CD8-positive, alpha-beta memory T cell (primary cell): ENCODE data around the gene NEK1. TPM values are rescaled to one million over a fixed set of nuclear protein-coding genes. Genes with fewer than 3 reads are reported as not detected.

ENCODE experiments used
- CTCF ChIA-PET: fragments of 350-600 bp; sonication (Branson Sonifier 250); formaldehyde crosslinking; loops from one replicate; lab custom pipeline; 2021; ENCODE audit warnings: antibody characterized with exemption; lab: Charles Lee
- POLR2A ChIA-PET: fragments of 350-600 bp; sonication (Branson Sonifier 250); formaldehyde crosslinking; loops from one replicate; lab custom pipeline; 2021; ENCODE audit warnings: antibody characterized with exemption; lab: Charles Lee
- DNase-seq, 5 donors: peaks; one replicate each; pipeline versions ENCODE4 v3.0.0 to v3.0.0-alpha.2; 2020 to 2022; ENCODE audit warnings: mixed read lengths in 1 of 5
- H3K27ac ChIP-seq: one replicate; pipeline ENCODE4 v1.7.0; 2013; ENCODE audit warnings: low read depth, mild to moderate bottlenecking, low read length, moderate library complexity
- H3K27me3 ChIP-seq: 2 replicates; pipeline ENCODE4 v1.7.0; 2013; ENCODE audit warnings: low read length, mild to moderate bottlenecking; ENCODE audit not compliant: insufficient read depth, poor library complexity, severe bottlenecking
- H3K36me3 ChIP-seq: 2 replicates; pipeline ENCODE4 v1.7.0; 2013; ENCODE audit warnings: mild to moderate bottlenecking, low read length, moderate library complexity; ENCODE audit not compliant: insufficient read depth
- H3K4me1 ChIP-seq: 2 replicates; pipeline ENCODE4 v1.7.0; 2013; ENCODE audit warnings: mild to moderate bottlenecking, low read length, moderate library complexity; ENCODE audit not compliant: insufficient read depth
- H3K4me3 ChIP-seq: 2 replicates; pipeline ENCODE4 v1.7.0; 2013; ENCODE audit warnings: mild to moderate bottlenecking, low read length
- H3K9me3 ChIP-seq: 2 replicates; pipeline ENCODE4 v1.7.0; 2013; ENCODE audit warnings: mild to moderate bottlenecking, low read length
- H3K27ac Mint-ChIP-seq, 8 donors: one replicate each; pipeline ENCODE4 v1.8.0; 2020 to 2021; ENCODE audit warnings: mixed read lengths in 8 of 8, mild to moderate bottlenecking in 6 of 8, inconsistent platforms in 3 of 8, moderate library complexity in 3 of 8
- H3K27me3 Mint-ChIP-seq, 2 donors: one replicate each; pipeline ENCODE4 v1.8.0; 2020 to 2021; ENCODE audit warnings: mixed read lengths in 2 of 2, mild to moderate bottlenecking in 1 of 2, moderate library complexity in 1 of 2
- H3K36me3 Mint-ChIP-seq, 3 donors: one replicate each; pipeline ENCODE4 v1.8.0; 2020 to 2021; ENCODE audit warnings: mixed read lengths in 3 of 3, inconsistent platforms in 1 of 3, mild to moderate bottlenecking in 1 of 3
- H3K4me1 Mint-ChIP-seq, 3 donors: one replicate each; pipeline ENCODE4 v1.8.0; 2020 to 2021; ENCODE audit warnings: mixed read lengths in 3 of 3, inconsistent platforms in 1 of 3, mild to moderate bottlenecking in 1 of 3
- H3K4me3 Mint-ChIP-seq, 7 donors: one replicate each; pipeline ENCODE4 v1.8.0; 2020 to 2021; ENCODE audit warnings: mixed read lengths in 7 of 7, mild to moderate bottlenecking in 6 of 7, moderate library complexity in 4 of 7, inconsistent platforms in 2 of 7
- H3K9me3 Mint-ChIP-seq, 5 donors: one replicate each; pipeline ENCODE4 v1.8.0; 2020 to 2022; ENCODE audit warnings: mixed read lengths in 5 of 5, mild to moderate bottlenecking in 3 of 5, moderate library complexity in 2 of 5, inconsistent platforms in 1 of 5
- polyA plus RNA-seq: library from polyadenylated mRNA; unstranded; fragments of 300-500 nt; fragmentation: Illumina TruSeq; gene quantifications from one replicate; pipeline ENCODE4 v1.2.3, GENCODE V29; 2021
- total RNA-seq, 2 experiments: library from RNA; stranded (reverse); gene quantifications; one replicate each; pipeline ENCODE4 v1.2.3, GENCODE V29; 2021

The NEK1 gene
- total and polyA plus RNA-seq, 3 experiments from 2014 or later, result 10.5 to 11.7 (median 11.6) TPM

- Mint-ChIP-seq H3K27me3 (peaks cover 0 to 2% of the 10 kb centered on the region in 2 donors), H3K27ac (no peak overlapping the region), H3K9me3 (peaks cover 0 to 1% (median 0%) of the 10 kb centered on the region in 5 donors), H3K4me3 (no peak overlapping the region), H3K4me1 (no peaks in the 10 kb centered on the region), H3K36me3 (no peaks in the 10 kb centered on the region)
- POLR2A ChIA-PET, result no interaction called here
- CTCF ChIA-PET, result no interaction called here
- Histone ChIP-seq H3K27ac (no peak overlapping the region), H3K4me3 (no peak overlapping the region), H3K27me3 (no peaks in the 10 kb centered on the region), H3K4me1 (no peaks in the 10 kb centered on the region), H3K36me3 (no peaks in the 10 kb centered on the region), H3K9me3 (no peaks in the 10 kb centered on the region)
- DNase-seq, result no peak
These were observed 263.8 kb downstream of the NEK1 start for GRCh38 chr4:169348541-169348940.

GRCh38 chr4:169346840-169347239, 265.5 kb downstream of the NEK1 start:
- H3K36me3 Mint-ChIP-seq, result no peaks in the 10 kb centered on the region
- ChIA-PET POLR2A (no interaction called here), CTCF (no interaction called here)
- H3K27me3 Mint-ChIP-seq, result peaks cover 0 to 3% of the 10 kb centered on the region in 2 donors
- no peaks in the 10 kb centered on the region for H3K36me3 ChIP-seq
- peaks cover 0 to 1% (median 0%) of the 10 kb centered on the region in 5 donors for H3K9me3 Mint-ChIP-seq
- no peak overlapping the region for H3K27ac Mint-ChIP-seq
- DNase-seq, result no peak
- H3K4me1 ChIP-seq, result no peaks in the 10 kb centered on the region
- H3K4me1 Mint-ChIP-seq, result no peaks in the 10 kb centered on the region
- no peak overlapping the region for H3K4me3 Mint-ChIP-seq
- no peak overlapping the region for H3K4me3 ChIP-seq
- H3K27ac ChIP-seq, result no peak overlapping the region
- H3K9me3 ChIP-seq, result no peaks in the 10 kb centered on the region
- H3K27me3 ChIP-seq, result no peaks in the 10 kb centered on the region

GRCh38 chr4:169345316-169345721, 267.1 kb downstream of the NEK1 start:
- no peak for DNase-seq
- no peaks in the 10 kb centered on the region for H3K9me3 ChIP-seq
- Mint-ChIP-seq H3K27me3 (peaks cover 3 to 6% of the 10 kb centered on the region in 2 donors), H3K9me3 (no peaks in the 10 kb centered on the region), H3K4me1 (no peaks in the 10 kb centered on the region), H3K4me3 (no peak overlapping the region), H3K27ac (no peak overlapping the region), H3K36me3 (no peaks in the 10 kb centered on the region)
- ChIA-PET CTCF (no interaction called here), POLR2A (no interaction called here)
- no peak overlapping the region for H3K4me3 ChIP-seq
- no peaks in the 10 kb centered on the region for H3K27me3 ChIP-seq
- no peaks in the 10 kb centered on the region for H3K4me1 ChIP-seq
- H3K27ac ChIP-seq, result no peak overlapping the region
- no peaks in the 10 kb centered on the region for H3K36me3 ChIP-seq

Other genes starting within 250 kb of the NEK1 start
- gene CLCN3, start 8.0 kb upstream of the NEK1 start, total RNA-seq, result 10 to 100 TPM; 23.3 to 24.5 TPM
- 12.8 TPM for gene CLCN3, start 8.0 kb upstream of the NEK1 start, polyA plus RNA-seq
- 10 to 100 TPM; 25.1 to 31.5 TPM for gene HPF1, start 145.4 kb upstream of the NEK1 start, total RNA-seq
- 41.3 TPM for gene HPF1, start 145.4 kb upstream of the NEK1 start, polyA plus RNA-seq